GM19193 (cell line): Measurements from ENCODE around the gene FMNL1.

Source experiments
- POLR2A ChIP-seq: IDR thresholded peaks from 4 replicates; pipeline ENCODE4 v1.6.1; 2011; ENCODE audit not compliant: insufficient read depth, insufficient read length; ENCODE audit errors: extremely low read depth

Gene FMNL1

DNA sequence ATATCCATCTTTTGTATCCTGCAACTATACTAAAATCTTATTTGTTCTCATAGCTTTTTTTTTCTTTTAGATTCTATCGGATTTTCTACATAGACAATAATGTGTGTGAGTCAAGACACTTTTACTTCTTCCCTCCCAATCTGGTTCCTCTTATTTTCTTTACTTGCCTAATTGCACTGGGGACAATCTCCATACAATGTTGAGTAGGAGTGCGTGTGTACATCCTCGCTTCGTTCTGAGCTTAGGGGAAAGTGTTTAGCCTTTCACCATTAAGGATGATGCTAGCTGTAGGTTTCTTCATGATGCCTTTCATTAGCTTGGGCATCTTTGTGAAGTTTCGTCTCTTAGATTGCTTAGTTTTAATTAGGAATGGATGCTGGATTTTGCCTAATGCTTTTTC, 37.3 kb downstream of the FMNL1 start:
- no peak for TF ChIP-seq POLR2A

DNA sequence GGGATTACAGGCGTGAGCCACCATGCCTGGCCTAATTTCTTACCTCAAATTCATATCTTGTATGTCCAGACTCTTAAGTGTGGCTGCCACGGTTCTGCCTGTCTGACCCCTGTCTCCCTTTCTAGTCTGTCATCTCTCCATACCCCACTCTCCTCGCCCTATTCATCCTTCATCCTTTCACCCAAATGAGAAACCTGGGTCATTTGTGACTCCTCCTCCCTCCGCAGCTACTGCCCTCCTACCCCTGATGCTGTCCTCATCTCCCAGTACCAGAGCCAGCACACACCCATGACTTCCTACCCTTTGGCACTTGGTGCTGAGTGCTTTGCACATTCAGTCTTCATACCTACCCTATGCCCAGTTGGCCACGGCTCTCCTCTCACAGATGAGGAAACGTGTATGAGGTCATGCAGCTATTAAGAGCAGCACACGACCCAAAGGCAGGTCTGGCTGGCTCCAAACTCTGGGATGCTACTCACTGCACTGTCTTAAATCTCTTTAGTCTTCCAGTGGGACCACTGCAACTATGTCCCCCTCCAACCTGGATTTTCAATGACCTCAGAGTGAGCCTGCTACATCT, 38.6 kb downstream of the FMNL1 start:
- no peak for TF ChIP-seq POLR2A

DNA sequence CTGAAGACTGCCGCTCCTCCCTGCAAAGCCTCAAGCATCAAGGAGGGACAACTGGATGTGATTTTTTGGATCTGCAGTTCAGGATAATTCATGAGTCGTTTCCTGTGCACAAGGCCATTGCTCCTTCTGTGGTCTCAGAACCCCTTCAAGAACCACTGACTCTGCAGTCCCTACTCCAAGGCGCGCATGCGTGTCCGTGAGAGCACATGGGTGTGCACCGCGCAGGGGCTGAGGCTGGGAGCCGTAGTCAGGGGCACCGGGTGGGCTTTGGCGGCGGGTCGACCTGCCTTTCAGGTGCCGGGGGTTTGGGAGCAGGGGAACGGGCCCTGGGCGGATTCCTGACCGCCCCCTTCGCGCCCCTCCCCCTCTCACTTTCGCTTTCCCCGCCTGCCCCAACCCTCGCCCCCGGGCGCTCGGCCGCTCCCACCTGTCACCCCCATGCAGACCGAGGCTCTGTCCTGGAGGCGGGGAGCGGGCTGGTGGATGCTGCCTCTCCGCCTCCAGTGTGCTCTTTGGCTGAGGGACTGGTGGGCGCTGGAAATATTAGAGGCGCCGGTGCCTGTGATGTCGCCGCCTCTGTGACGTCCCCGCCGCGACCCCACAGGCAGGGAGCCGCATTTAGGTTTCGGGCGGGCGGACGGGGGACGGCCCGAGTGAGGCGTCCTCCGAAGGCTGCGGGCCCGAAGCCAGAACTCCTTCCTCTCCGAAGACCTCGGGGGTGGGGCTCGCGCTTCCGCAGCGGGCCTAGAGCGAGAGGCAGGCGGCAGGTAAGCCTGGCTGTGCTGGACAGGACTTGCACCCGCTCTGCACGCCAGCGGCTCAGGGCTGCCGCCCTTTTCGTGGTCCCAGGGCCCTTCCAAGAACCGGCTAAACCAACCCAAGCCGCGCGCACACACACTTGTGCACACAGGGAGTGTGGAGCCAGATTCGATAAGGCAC, 40.2 kb downstream of the FMNL1 start, which contains the start of gene SPATA32:
TSS of gene SPATA32 (minus strand) at position 518 of the 939 bp plus-strand sequence. CDS start at position 440, 78 bp downstream.
- TF ChIP-seq POLR2A: peak; percentile 3

DNA sequence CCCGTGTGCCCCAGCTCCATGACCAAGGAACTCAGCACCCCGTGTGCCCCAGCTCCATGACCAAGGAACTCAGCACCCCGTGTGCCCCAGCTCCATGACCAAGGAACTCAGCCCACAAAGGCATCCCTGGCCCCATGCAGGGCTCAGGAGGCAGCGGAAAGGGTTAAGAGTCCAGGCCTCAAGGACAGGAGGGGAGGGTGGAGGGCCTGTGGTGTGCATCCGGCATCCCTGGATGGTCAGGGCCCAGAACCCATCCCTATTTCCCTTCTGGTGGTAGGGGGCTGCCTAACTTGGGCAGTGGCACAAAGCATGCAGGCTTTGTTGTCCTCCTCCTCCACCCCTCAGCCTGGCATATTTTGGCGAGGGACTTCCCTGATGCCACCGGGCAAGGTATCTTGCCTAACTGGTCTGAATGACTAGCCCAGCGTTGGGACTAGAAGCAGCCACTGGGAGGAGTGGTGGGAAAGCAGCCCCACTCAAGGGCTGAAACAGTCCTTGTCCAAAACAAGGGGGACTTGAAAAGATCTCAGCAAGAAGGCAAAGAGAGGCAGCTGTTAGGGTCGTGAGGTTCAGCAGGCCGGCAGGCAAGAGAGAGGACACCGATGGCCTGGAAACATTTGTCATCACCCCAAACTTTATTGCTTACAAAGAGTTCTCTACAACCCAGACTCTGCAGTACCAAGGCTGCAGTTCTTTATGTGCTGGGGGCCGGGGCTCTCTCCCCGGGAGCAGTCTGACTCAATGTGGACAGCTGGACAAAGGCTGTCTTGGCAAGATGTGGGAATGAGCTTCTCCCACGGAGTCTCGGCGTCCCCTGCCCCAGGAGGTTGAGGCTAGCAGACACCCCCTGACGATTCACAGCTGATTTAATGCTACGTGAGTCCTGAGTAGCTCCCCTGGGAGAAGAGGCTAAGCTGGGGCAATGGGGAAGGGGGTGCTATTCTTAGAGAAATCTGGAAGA, 41.1 kb downstream of the FMNL1 start:
- TF ChIP-seq POLR2A: peak; percentile 5

DNA sequence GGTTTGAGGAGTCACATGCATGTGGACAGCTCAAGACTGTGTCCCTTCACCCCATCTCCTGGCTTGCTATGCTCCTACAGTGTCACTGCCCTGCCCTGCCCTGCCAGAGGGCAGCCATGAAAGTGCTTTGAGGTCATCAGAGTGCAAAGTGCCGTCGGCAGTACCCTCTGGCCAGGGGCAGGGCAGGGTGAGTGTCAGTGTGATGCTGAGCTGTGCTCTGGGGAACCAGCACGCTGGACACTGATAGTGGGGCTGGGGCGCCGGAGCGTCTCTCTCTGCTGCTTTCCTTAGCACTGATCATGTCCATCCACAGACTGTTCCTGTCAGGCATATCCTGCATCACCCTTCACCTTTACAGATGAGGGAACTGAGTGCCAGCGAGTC, 41.8 kb downstream of the FMNL1 start:
- peak; percentile 7 for TF ChIP-seq POLR2A

DNA sequence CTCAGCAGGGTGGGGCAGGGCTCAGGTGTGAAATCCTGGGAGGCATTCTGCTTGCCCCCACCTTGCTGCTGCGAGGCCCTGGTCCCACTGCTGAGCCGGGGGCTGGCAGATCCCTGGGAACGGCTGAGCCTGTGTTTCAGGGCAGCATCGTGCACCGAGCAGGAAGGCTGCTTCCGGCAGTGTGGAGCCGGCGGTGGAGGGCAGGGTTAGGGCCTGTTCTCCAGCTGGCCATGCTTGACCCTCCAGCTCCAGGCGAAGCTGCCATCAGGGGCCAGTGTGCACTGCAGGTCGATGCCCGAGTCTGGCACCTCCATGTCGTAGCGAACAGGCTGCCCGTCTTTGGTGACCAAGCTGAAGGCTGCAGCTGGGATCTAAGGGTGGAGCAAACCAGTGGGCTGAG, 42.7 kb downstream of the FMNL1 start:
- TF ChIP-seq POLR2A: peak; percentile 2

DNA sequence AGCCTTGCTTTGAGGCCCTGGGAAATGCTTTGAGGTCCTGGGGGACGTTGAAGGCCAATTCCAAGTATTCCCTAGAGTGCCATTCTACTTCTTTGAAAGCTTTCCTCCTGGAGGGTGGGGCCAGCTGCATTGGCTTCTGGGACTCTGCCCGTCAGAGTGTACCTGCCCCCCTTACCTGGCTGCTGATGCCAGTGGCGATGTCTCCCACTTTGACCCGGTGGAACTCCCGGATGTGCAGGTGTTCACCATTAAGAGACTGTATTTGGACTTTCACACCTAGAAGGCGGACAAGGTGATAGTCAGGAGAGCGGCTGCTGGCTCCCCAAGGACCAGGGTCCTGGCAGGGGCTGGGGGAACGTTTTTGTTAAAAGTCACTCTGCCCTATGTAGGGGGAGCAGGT, 43.3 kb downstream of the FMNL1 start:
- no peak for TF ChIP-seq POLR2A

DNA sequence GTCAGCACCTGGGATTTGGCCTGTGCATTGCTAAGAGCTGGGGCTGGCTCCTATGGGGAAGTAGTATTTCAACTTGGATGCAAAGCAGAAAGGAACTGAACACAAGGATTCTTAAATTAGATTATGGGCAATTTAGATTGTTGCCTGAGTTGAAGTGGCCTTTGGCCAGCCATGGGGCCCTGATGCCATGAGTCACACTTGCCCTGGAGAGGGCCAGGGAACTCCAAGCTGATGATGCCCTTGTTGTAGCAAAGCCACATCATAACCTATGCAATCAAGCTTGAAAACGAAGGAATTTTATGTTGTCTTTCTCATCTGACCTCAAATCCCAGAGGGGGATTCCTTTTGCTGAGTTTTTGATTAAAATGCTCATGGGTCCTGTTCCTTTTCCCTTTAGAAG, 44.1 kb downstream of the FMNL1 start:
- TF ChIP-seq POLR2A: no peak

DNA sequence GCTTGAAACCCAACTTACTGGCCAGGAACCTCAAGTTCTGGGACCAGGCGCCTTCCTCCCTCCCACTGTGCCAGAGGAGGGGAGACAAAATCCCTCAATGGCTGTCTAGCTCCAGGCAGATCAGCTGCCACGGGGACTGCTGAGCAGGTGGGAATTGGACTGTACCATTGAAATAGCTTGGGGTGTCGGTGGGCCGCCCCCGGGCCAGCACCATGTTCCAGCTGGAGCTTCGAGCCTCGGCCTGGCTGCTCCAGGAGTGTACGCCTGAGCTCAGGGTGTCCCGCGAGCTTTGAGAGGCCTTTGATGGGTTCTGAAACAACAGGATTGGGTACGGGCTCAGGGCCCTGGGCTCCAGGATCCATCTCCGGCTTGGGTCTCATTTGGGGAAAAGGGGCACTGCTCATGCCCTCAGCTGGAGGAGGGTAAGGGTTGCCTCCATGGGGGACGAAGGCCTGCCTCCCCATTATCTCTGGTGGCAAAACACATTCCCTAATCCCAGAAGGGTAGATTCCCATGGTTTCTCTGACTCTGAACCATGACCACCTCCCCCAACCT, 44.8 kb downstream of the FMNL1 start:
- no peak for TF ChIP-seq POLR2A

DNA sequence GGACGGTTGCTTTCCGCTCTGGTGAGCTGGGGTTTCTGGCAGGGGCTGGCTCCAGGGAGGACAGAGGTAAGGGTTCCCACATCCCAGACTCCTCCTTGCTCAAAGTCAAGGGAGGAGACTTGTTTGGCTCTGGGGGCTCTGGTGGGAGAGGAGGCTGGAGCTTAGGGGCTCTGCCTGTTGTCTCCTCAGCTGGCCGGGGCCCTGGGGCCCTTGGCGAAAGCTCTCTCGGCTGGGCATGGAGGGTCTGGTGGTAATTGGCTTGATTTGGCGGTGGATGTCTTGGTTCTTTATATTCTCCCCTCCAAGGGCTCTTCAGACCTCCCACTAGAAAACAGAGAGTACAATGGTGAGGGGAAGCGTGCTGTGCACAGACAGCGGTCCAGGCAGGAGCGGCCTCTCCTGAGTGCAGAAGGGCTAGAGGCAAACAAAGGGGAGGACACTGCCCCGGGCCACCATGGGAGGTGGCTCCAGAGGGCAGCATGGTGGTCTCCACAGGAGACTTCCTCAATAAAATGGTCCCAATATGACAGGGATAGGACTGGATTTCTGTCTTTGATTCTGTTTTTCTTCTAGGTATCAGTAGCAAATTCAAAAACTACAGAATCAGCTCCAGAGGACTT, 45.9 kb downstream of the FMNL1 start:
- no peak for TF ChIP-seq POLR2A

DNA sequence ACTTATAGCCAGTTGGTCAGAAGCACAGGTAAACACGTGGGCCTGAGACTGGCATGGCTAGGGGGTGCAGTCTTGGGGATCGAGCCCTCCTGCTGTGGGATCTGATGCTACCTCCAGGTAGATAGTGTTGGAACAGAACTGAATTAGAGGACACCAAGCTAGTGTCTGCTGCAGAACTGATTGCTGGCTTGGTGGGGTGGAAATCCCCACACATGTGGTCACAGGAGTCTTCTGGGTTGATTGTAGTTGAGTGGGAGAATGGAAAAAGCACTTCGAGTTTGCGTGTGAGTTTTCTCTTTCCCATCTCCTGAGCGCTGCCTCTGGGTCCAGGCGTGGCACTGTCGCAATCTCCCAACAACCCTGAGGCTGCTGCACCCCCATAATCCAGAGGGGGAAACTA, 48.2 kb downstream of the FMNL1 start:
- TF ChIP-seq POLR2A: no peak

DNA sequence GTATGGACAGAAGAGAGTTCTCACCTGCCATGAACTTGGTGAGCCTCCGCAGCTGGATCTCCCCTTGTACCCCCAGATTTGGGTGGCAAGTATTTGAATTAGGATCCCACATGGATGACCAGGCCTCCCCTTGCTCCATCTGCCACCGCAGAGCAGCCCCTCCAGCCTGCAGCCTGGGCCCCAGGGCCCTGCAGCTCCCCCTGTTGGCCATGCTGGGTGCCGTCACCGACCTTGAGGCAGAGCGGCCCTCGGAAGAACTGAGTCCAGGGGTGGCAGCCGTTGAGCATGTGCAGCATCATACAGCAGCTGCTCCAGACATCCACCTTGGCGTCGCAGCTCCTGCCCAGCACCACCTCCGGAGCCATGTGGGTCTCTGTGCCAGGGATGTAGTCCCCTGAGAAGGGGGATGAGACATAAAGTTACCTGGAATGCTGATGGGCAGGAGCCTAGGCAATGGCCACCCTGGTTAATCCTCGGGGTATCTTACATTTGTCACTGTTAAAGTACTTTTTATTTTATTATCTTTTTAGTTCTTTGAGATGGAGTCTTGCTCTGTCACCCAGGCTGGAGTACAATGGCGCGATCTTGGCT, 49.2 kb downstream of the FMNL1 start:
- TF ChIP-seq POLR2A: peak; percentile 25

DNA sequence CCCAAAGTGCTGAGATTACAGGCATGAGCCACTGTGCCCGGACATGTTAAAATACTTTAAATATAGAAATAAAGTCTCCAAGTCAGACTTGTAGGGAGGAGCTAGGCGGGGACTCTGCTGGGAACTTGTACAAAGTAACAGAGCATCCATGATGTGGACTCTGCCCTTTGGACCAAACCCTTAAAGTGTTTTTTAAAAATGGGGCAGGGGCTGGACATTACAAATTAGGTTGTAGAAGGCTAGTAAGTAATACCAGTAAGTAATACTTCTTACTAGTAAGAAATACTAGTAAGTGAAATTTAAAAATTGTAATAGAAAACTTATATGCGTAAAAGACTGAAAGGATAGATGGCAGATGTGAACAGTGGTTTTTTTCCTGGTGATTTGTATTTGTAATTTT, 49.9 kb downstream of the FMNL1 start:
- TF ChIP-seq POLR2A: no peak

DNA sequence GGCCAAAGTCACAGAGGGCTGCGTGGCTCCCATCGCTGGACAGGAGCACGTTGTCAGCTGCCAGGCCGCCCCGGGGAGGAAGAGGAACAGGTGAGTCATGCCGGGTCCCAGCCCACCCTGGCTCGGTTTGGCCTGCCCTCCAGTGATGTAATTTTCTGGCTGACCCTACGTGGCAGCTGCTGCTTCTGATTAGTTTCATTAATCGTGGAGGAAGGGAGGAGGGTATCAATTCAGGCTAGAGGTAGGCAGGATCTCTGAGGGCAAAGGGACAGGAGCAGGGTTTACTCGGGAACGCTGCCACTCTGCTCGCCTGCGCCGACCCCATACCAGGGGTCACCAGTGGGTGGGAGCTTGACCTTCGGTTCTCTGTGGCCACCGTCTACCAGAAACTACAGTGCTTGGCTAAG, 51.9 kb downstream of the FMNL1 start:
- no peak for TF ChIP-seq POLR2A
